Skeletal muscle tissue (tissue), 4 donors: Measurements from ENCODE around the gene TEX264. TPM values are rescaled to one million over a fixed set of nuclear protein-coding genes. Genes with fewer than 3 reads are reported as not detected.

Experiments used
- H3K27ac ChIP-seq: one replicate; pipeline ENCODE4 v1.7.0; 2013; ENCODE audit warnings: mild to moderate bottlenecking, low read depth, low read length, inconsistent platforms
- H3K27me3 ChIP-seq, 3 donors: one replicate each; pipeline ENCODE4 v1.7.0; 2013; ENCODE audit warnings: low read length in 3 of 3; ENCODE audit not compliant: control insufficient read depth in 3 of 3, insufficient read depth in 3 of 3
- H3K36me3 ChIP-seq, 3 donors: one replicate each; pipeline ENCODE4 v1.7.0; 2013; ENCODE audit warnings: low read length in 3 of 3; ENCODE audit not compliant: control insufficient read depth in 3 of 3, insufficient read depth in 3 of 3
- H3K4me1 ChIP-seq, 3 donors: one replicate each; pipeline ENCODE4 v1.7.0; 2013; ENCODE audit warnings: low read length in 3 of 3, mild to moderate bottlenecking in 3 of 3; ENCODE audit not compliant: control insufficient read depth in 3 of 3, insufficient read depth in 3 of 3
- H3K4me3 ChIP-seq, 3 donors: one replicate each; pipeline ENCODE4 v1.7.0; 2013; ENCODE audit warnings: low read length in 3 of 3
- H3K9ac ChIP-seq, 3 donors: one replicate each; pipeline ENCODE4 v1.7.0; 2013; ENCODE audit warnings: low read length in 3 of 3, mild to moderate bottlenecking in 3 of 3, moderate library complexity in 2 of 3, low read depth in 1 of 3
- H3K9me3 ChIP-seq, 3 donors: one replicate each; pipeline ENCODE4 v1.7.0; 2013; ENCODE audit warnings: low read length in 3 of 3; ENCODE audit not compliant: control insufficient read depth in 3 of 3
- total RNA-seq: library from RNA; depleted of rRNA; stranded (reverse); fragments of >200 nt; gene quantifications from one replicate; pipeline ENCODE4 v1.2.3, GENCODE V29; 2014
- donor health status: Osteomylitis.

TEX264 gene
- total RNA-seq, 1 donor from 2014 or later = 22.4 TPM

- Histone ChIP-seq H3K4me1 (peaks cover 29 to 53% (median 52%) of the 10 kb centered on the region in 3 donors), H3K27ac (peak overlapping the region; percentile 22), H3K9me3 (no peaks in the 10 kb centered on the region), H3K9ac (peak overlapping the region in 1 of 3 donors; percentile 45), H3K4me3 (no peak overlapping the region), H3K27me3 (no peaks in the 10 kb centered on the region), H3K36me3 (peaks cover 29 to 47% (median 45%) of the 10 kb centered on the region in 3 donors)
These were observed 9.7 kb downstream of the TEX264 start for GRCh38 chr3:51680663-51681230.

- peaks cover 35 to 57% (median 52%) of the 10 kb centered on the region in 3 donors for H3K4me1 ChIP-seq
- H3K27ac ChIP-seq = no peak overlapping the region
- no peaks in the 10 kb centered on the region for H3K27me3 ChIP-seq
- H3K36me3 ChIP-seq = peaks cover 33 to 44% (median 41%) of the 10 kb centered on the region in 3 donors
- no peak overlapping the region for H3K4me3 ChIP-seq
- no peak overlapping the region for H3K9ac ChIP-seq
- no peaks in the 10 kb centered on the region for H3K9me3 ChIP-seq
These were observed 10.4 kb downstream of the TEX264 start for GRCh38 chr3:51681453-51681852.

GRCh38 chr3:51682079-51682478 is 11.0 kb downstream of the TEX264 start:
- Histone ChIP-seq H3K9ac (no peak overlapping the region), H3K4me3 (no peak overlapping the region), H3K27ac (no peak overlapping the region), H3K4me1 (peaks cover 41 to 63% (median 58%) of the 10 kb centered on the region in 3 donors), H3K27me3 (no peaks in the 10 kb centered on the region), H3K36me3 (peaks cover 27 to 40% (median 39%) of the 10 kb centered on the region in 3 donors), H3K9me3 (no peaks in the 10 kb centered on the region)

- Histone ChIP-seq H3K9me3 (no peaks in the 10 kb centered on the region), H3K4me1 (peaks cover 45 to 67% (median 62%) of the 10 kb centered on the region in 3 donors), H3K36me3 (peaks cover 23 to 35% (median 35%) of the 10 kb centered on the region in 3 donors), H3K27me3 (no peaks in the 10 kb centered on the region), H3K27ac (no peak overlapping the region), H3K9ac (no peak overlapping the region), H3K4me3 (no peak overlapping the region)
These were observed 11.5 kb downstream of the TEX264 start for GRCh38 chr3:51682526-51682925.

- H3K36me3 ChIP-seq = peaks cover 26 to 39% (median 37%) of the 10 kb centered on the region in 3 donors
- no peaks in the 10 kb centered on the region for H3K27me3 ChIP-seq
- H3K4me3 ChIP-seq = no peak overlapping the region
- H3K9me3 ChIP-seq = no peaks in the 10 kb centered on the region
- H3K4me1 ChIP-seq = peaks cover 50 to 73% (median 65%) of the 10 kb centered on the region in 3 donors
- H3K27ac ChIP-seq = no peak overlapping the region
- H3K9ac ChIP-seq = peak overlapping the region in 1 of 3 donors; percentile 11
These were observed 12.5 kb downstream of the TEX264 start for GRCh38 chr3:51683566-51683965.

GRCh38 chr3:51684971-51685751 is 14.1 kb downstream of the TEX264 start:
- H3K4me1 ChIP-seq = peaks cover 56 to 76% (median 69%) of the 10 kb centered on the region in 3 donors

GRCh38 chr3:51686056-51686455 is 15.0 kb downstream of the TEX264 start:
- no peak overlapping the region for H3K4me3 ChIP-seq
- no peaks in the 10 kb centered on the region for H3K9me3 ChIP-seq
- peak overlapping the region; percentile 87 for H3K27ac ChIP-seq
- H3K4me1 ChIP-seq = peaks cover 52 to 72% (median 69%) of the 10 kb centered on the region in 3 donors
- H3K9ac ChIP-seq = peak overlapping the region; percentile 32 to 72 (median 57)
- H3K27me3 ChIP-seq = no peaks in the 10 kb centered on the region
- H3K36me3 ChIP-seq = peaks cover 28 to 35% (median 35%) of the 10 kb centered on the region in 3 donors

More at GRCh38 chr3:51684971-51685751, 14.1 kb downstream of the TEX264 start:
- peak overlapping the region; percentile 87 for H3K27ac ChIP-seq
- no peaks in the 10 kb centered on the region for H3K27me3 ChIP-seq
- H3K9me3 ChIP-seq = no peaks in the 10 kb centered on the region
- H3K4me3 ChIP-seq = no peak overlapping the region
- peak overlapping the region; percentile 12 to 32 (median 25) for H3K9ac ChIP-seq
- H3K36me3 ChIP-seq = peaks cover 26 to 35% (median 33%) of the 10 kb centered on the region in 3 donors

GRCh38 chr3:51686512-51687215 is 15.6 kb downstream of the TEX264 start:
- H3K4me1 ChIP-seq = peaks cover 47 to 69% (median 67%) of the 10 kb centered on the region in 3 donors
- H3K27ac ChIP-seq = peak overlapping the region; percentile 87
- H3K9me3 ChIP-seq = no peaks in the 10 kb centered on the region
- no peaks in the 10 kb centered on the region for H3K27me3 ChIP-seq
- peak overlapping the region in 2 of 3 donors; percentile 9 to 22 for H3K4me3 ChIP-seq
- peak overlapping the region; percentile 51 to 72 (median 57) for H3K9ac ChIP-seq
- H3K36me3 ChIP-seq = peaks cover 33 to 39% (median 38%) of the 10 kb centered on the region in 3 donors

- peak overlapping the region; percentile 87 for H3K27ac ChIP-seq
- H3K36me3 ChIP-seq = peaks cover 42 to 44% (median 43%) of the 10 kb centered on the region in 3 donors
- no peak overlapping the region for H3K4me3 ChIP-seq
- no peaks in the 10 kb centered on the region for H3K9me3 ChIP-seq
- peak overlapping the region; percentile 32 to 72 (median 40) for H3K9ac ChIP-seq
- no peaks in the 10 kb centered on the region for H3K27me3 ChIP-seq
- H3K4me1 ChIP-seq = peaks cover 44 to 59% (median 59%) of the 10 kb centered on the region in 3 donors
These were observed 16.6 kb downstream of the TEX264 start for GRCh38 chr3:51687431-51688205.
